Stimulated activated naive CD8-positive, alpha-beta T cell treated with anti-CD3 and anti-CD28 coated beads, Interleukin-15, Interleukin-2, amounts not matched to agents 100 ng/mL and 50 ng/mL, for 24 hours (primary cell): ENCODE results near the gene SEMA4G.

ENCODE experiments used
- H3K27ac Mint-ChIP-seq: one replicate; pipeline ENCODE4 v1.8.0; 2021; ENCODE audit warnings: mild to moderate bottlenecking, mixed read lengths
- H3K27me3 Mint-ChIP-seq: one replicate; pipeline ENCODE4 v1.8.0; 2021; ENCODE audit warnings: mixed read lengths
- H3K36me3 Mint-ChIP-seq: one replicate; pipeline ENCODE4 v1.8.0; 2021; ENCODE audit warnings: low read depth, mixed read lengths
- H3K4me1 Mint-ChIP-seq: one replicate; pipeline ENCODE4 v1.8.0; 2021; ENCODE audit warnings: low read depth, mixed read lengths
- H3K4me3 Mint-ChIP-seq: one replicate; pipeline ENCODE4 v1.8.0; 2021; ENCODE audit warnings: mild to moderate bottlenecking, mixed read lengths
- H3K9me3 Mint-ChIP-seq: one replicate; pipeline ENCODE4 v1.8.0; 2021; ENCODE audit warnings: mixed read lengths

The SEMA4G gene

DNA sequence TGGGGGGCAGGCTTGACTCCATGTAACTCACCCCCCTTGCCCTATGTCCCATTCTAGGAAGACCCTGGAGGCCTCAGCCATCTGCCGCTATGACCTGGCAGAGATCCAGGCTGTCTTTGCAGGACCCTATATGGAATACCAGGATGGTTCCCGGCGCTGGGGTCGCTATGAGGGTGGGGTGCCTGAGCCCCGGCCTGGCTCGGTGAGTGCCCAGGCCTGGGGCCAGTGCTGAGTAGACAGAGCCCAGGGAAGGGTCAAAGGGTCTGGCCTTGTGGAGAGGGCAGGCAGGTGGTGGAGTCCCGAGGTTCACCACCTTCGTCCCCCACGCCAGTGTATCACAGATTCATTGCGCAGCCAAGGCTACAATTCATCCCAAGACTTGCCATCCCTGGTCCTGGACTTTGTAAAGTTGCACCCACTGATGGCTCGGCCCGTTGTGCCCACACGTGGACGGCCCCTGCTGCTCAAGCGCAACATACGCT is 10.5 kb downstream of the SEMA4G start:
- Mint-ChIP-seq H3K9me3 (no peaks in the 10 kb centered on the region), H3K4me3 (no peak overlapping the region), H3K36me3 (peaks cover 21% of the 10 kb centered on the region), H3K27me3 (no peaks in the 10 kb centered on the region), H3K4me1 (no peaks in the 10 kb centered on the region), H3K27ac (no peak overlapping the region)

DNA sequence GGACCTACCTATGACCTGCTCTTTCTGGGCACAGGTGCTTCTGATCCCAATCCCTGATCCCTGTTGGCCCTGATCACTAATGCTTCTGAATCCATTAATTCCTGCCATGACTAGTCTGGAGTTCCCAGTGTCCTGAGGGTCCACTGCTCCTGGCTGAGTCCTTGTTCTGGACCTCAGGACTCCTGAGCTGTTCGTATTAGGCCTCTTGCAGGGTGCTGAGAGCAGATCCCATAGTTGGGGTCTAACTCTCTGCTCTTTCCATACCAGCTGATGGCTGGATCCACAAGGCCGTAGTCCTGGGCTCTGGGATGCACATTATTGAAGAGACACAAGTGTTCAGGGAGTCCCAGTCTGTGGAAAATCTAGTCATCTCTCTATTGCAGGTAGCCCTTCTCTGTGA is 11.0 kb downstream of the SEMA4G start:
- H3K4me1 Mint-ChIP-seq = no peaks in the 10 kb centered on the region

DNA sequence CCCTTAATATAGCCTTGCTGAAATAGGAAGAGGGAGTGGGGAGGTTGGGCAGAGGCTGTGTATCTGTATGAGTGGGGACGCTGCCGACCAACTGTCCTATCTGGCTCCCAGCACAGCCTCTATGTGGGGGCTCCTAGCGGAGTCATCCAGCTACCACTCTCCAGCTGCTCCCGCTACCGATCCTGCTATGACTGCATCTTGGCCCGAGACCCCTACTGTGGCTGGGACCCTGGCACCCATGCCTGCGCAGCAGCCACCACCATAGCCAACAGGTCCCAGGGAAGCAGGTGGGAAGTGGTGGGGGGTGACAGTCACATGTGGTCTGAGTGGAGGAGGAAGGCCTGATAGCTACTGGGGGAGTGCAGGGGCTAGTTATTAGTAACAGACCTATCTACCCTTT is 11.4 kb downstream of the SEMA4G start:
- Mint-ChIP-seq H3K9me3 (no peaks in the 10 kb centered on the region), H3K4me3 (no peak overlapping the region), H3K36me3 (peaks cover 24% of the 10 kb centered on the region), H3K4me1 (peaks cover 2% of the 10 kb centered on the region), H3K27me3 (no peaks in the 10 kb centered on the region), H3K27ac (no peak overlapping the region)

More for the DNA sequence above, 11.0 kb downstream of the SEMA4G start:
- Mint-ChIP-seq H3K4me3 (no peak overlapping the region), H3K27me3 (no peaks in the 10 kb centered on the region), H3K9me3 (no peaks in the 10 kb centered on the region), H3K27ac (no peak overlapping the region), H3K36me3 (peaks cover 21% of the 10 kb centered on the region)

DNA sequence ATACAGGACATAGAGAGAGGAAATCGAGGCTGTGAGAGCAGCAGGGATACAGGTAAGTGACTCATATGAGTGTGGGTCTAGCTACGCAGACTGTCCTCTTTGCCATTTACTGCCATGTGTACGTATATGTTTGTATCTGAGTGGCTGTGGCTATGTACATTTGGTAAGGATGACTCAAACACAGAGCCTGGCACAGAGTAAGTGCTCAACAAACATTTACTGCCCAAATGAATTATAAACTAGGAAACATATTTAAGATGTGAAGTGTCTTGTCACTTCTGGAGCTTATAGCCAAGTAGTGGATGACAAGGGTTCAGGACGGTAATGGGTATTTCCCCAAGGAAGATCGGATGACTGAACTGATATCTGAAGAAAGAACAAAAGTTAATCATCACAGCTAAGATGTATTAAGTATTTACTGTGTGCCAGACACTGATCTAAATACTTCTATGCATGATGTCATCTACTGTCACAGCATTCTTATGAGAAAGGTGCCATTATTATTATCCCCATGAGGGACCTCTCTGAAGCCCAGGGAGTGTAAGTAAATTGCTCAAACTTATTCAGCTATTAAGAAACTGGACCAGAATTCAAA is 12.0 kb downstream of the SEMA4G start:
- no peak overlapping the region for H3K4me3 Mint-ChIP-seq
- no peaks in the 10 kb centered on the region for H3K9me3 Mint-ChIP-seq
- H3K36me3 Mint-ChIP-seq = peaks cover 26% of the 10 kb centered on the region
- H3K27ac Mint-ChIP-seq = no peak overlapping the region
- H3K4me1 Mint-ChIP-seq = peaks cover 8% of the 10 kb centered on the region
- no peaks in the 10 kb centered on the region for H3K27me3 Mint-ChIP-seq

DNA sequence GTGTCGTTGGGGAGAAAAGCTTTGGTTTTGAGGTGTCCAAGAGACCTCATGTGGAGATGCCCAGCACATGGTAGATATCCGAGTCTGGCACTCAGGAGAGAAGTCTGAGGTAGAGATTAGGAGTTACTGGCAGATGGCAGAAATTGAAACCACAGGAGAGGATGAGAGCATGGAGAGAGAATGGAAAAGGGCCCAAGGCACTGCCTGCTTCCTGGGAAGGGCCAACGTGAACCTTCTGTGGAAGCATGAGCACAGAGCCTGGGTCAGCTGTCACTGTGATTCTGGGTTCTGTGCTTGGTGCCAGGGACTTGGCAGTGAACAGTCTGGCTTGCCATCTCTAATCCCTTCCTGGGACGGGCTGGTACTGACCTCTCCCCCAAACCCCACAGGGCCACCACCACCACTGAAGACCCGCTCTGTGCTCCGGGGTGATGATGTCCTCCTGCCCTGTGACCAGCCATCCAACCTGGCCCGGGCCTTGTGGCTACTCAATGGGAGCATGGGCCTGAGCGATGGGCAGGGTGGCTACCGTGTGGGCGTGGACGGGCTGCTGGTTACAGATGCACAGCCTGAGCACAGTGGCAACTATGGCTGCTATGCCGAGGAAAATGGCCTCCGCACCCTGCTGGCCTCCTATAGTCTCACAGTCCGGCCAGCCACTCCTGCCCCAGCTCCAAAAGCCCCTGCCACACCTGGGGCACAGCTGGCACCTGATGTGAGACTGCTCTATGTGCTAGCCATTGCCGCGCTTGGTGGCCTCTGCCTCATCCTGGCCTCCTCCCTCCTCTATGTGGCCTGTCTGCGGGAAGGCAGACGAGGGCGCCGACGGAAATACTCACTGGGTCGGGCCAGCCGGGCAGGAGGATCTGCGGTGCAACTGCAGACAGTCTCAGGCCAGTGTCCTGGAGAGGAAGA is 13.9 kb downstream of the SEMA4G start:
- Mint-ChIP-seq H3K4me1 (peaks cover 19% of the 10 kb centered on the region), H3K4me3 (no peak overlapping the region), H3K27me3 (no peaks in the 10 kb centered on the region), H3K36me3 (peaks cover 37% of the 10 kb centered on the region), H3K9me3 (no peaks in the 10 kb centered on the region), H3K27ac (no peak overlapping the region)

DNA sequence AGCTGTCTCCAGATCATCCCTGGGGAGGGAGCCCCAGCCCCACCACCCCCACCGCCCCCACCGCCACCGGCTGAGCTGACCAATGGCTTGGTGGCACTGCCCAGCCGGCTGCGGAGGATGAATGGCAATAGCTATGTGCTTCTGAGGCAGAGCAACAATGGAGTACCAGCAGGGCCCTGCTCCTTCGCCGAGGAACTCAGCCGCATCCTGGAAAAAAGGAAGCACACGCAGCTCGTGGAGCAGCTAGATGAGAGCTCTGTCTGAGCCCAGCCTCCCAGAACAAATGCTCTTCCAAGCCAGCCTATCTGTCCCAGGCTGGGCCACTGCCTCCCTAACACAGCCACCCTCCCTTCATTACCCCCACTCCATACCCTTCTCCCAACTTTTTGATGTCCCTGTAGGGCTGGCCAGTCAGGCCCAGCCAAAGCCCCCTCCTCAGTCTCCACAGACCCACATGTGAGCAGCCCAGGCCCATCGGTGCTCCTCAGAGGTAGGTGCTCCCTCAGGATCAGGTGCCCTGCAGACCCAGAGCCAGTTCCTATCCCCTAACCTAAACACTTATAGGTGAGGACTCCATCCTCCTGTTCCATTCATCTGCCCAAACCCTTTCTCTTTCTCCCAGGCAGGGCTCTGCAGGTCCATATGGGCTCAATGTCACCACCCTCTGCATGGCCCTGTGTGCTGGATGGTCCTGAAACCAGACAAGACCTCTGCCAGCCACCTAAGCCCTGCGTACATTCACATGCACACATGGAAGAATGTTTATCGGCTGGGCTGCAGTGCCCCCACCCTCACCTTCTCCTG is 14.8 kb downstream of the SEMA4G start:
- H3K27me3 Mint-ChIP-seq = no peaks in the 10 kb centered on the region
- no peaks in the 10 kb centered on the region for H3K9me3 Mint-ChIP-seq
- peaks cover 28% of the 10 kb centered on the region for H3K4me1 Mint-ChIP-seq
- no peak overlapping the region for H3K27ac Mint-ChIP-seq
- H3K36me3 Mint-ChIP-seq = peaks cover 35% of the 10 kb centered on the region
- H3K4me3 Mint-ChIP-seq = no peak overlapping the region

DNA sequence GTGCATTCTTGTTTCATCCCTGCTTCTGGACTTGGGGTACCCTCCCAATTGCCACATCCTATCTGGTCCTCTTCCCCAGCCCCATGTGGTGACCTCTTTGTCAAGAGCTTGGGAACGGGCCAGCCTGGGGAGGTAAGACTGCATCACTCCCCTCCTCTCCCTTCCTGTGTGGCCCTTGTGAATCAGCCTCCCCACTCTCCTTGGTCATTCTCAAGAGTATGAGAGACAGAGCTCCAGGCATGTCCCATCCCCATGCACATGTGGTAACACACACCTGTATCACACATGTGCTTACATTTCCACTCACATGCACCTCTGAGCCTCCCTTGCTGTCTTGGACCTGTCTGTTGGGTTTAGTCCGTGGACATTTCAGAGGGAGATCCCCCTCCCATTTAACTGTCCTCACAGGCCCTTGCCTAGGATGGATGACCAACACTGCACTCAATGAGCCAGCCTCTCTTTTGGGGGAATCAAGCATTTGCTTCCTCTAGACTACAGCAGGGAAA is 15.4 kb downstream of the SEMA4G start:
- Mint-ChIP-seq H3K36me3 (peaks cover 40% of the 10 kb centered on the region), H3K4me1 (peaks cover 35% of the 10 kb centered on the region), H3K27ac (no peak overlapping the region), H3K4me3 (no peak overlapping the region), H3K9me3 (no peaks in the 10 kb centered on the region), H3K27me3 (no peaks in the 10 kb centered on the region)

DNA sequence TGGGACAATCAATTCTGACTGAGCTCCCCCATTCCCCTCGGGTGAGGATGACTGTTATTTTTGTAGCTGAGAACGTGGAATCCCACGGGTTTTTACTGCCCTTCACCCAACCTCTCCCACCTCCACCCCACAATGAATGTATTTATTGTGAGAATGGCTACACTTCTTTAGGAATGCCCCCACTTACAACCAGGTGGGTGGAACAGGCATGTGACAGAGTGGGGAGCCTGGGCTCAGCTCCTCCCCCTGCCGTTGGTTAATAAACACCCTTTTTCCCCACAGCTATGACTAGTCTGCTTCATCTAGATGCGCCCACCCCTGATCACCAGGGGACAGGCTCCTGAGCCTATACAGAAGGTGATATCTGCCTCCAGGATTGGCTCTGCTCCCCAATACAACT is 16.0 kb downstream of the SEMA4G start:
- no peak overlapping the region for H3K4me3 Mint-ChIP-seq

DNA sequence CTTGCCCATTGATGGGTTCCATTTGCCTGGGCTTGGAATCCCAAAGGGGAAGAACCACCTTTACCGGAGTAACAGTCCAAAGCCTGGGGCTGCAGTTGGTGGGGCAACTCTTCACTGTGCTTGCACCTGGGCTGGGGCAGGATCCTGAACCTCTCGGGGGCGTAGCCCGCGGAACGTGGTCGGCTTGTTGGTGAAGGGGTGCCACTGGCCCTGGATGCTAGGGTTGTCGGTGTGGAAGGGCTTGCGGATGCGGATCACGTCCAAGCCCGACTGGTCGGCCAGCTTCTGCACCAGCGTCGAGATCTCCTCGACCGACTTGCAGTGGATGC is 17.3 kb downstream of the SEMA4G start:
- peak overlapping the region; percentile 99 for H3K27ac Mint-ChIP-seq
- peaks cover 50% of the 10 kb centered on the region for H3K36me3 Mint-ChIP-seq
- peak overlapping the region; percentile 98 for H3K4me3 Mint-ChIP-seq
- no peaks in the 10 kb centered on the region for H3K27me3 Mint-ChIP-seq
- peaks cover 47% of the 10 kb centered on the region for H3K4me1 Mint-ChIP-seq
- no peaks in the 10 kb centered on the region for H3K9me3 Mint-ChIP-seq

More for the DNA sequence above, 16.0 kb downstream of the SEMA4G start:
- Mint-ChIP-seq H3K4me1 (peaks cover 37% of the 10 kb centered on the region), H3K27ac (no peak overlapping the region), H3K9me3 (no peaks in the 10 kb centered on the region), H3K36me3 (peaks cover 43% of the 10 kb centered on the region), H3K27me3 (no peaks in the 10 kb centered on the region)

DNA sequence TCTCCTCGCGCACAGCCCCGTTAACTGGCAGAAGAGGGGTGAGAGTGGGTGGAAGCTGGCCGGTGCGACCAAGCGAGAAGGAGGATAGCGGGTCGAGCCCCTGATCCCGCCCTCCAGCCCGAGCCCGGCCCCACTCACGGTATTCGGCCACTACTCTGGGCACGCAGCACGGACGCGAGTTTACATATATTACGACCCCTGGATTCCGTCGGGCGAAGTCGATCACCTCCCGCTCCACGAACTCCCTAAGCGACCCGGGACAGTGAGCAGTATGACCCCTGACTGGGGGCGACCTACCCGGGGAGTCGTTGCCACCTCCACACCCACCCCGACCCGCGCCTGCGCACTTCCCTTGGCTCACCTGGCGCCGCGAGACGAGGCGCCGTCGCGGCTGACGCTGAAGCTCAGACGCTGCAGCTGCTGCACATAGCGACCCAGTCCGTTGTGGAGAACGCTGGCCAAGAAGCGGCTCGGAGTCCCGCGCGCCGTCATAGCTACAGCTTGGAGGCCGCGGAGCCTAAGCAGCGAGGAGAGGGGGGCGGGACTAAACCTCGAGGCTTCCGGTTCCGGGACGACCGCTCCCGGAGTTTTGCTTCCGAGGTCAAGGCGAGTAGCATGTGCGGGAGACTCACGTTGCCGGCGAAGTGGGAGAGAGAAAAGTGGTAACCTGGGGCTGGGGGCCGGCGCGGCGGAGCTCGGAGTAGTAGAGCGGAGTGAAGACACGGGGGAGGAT is 17.8 kb downstream of the SEMA4G start, which contains the start of the genes MRPL43 and TWNK:
MRPL43 (minus strand) TSS at position 546 of the 733 bp plus-strand sequence; CDS start at position 492, 54 bp downstream.
TWNK (plus strand) TSS at position 592 of the 733 bp plus-strand sequence. CDS start 668 bp downstream, outside the sequence.
- H3K4me3 Mint-ChIP-seq = peak within 1 kb of the TSS; percentile 98
- peaks cover 47% of the 10 kb centered on the region for H3K4me1 Mint-ChIP-seq
- H3K36me3 Mint-ChIP-seq = peaks cover 47% of the 10 kb centered on the region
- no peaks in the 10 kb centered on the region for H3K9me3 Mint-ChIP-seq
- H3K27me3 Mint-ChIP-seq = no peaks in the 10 kb centered on the region
- peak within 1 kb of the TSS; percentile 99 for H3K27ac Mint-ChIP-seq

DNA sequence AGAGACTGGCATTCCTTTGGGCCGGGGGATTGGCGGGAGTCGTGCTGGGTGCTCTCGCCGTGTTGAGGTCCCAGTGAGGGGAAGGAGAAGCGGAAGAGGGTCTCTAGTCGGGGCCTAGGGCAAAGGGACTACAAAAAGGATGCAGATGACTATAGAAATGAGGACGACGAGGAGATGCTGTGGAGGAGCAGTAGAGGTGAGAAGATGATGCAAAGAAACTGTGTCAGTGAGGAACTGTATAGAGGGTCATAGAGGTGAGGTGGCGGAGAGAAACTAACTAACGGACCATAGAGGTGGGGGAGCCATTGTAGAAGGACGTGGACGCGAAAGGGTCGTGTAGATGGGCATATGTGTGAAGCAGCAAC is 18.4 kb downstream of the SEMA4G start:
- Mint-ChIP-seq H3K9me3 (no peaks in the 10 kb centered on the region), H3K36me3 (peaks cover 46% of the 10 kb centered on the region), H3K4me1 (peaks cover 47% of the 10 kb centered on the region), H3K4me3 (peak overlapping the region; percentile 98), H3K27ac (peak overlapping the region; percentile 99), H3K27me3 (no peaks in the 10 kb centered on the region)

DNA sequence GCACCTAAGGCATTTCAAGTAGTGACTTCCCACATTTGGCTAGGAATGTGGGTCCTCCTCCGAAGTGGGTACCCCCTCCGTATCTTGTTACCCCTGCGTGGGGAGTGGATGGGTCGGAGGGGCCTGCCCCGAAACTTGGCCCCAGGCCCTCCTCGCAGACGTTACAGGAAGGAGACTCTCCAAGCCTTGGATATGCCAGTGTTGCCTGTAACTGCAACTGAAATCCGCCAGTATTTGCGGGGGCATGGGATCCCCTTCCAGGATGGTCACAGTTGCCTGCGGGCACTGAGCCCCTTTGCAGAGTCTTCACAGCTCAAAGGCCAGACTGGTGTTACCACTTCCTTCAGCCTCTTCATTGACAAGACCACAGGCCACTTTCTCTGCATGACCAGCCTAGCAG is 18.9 kb downstream of the SEMA4G start:
- H3K4me1 Mint-ChIP-seq = peaks cover 47% of the 10 kb centered on the region
- no peaks in the 10 kb centered on the region for H3K9me3 Mint-ChIP-seq
- peak overlapping the region; percentile 98 for H3K4me3 Mint-ChIP-seq
- H3K36me3 Mint-ChIP-seq = peaks cover 42% of the 10 kb centered on the region
- peak overlapping the region; percentile 99 for H3K27ac Mint-ChIP-seq
- no peaks in the 10 kb centered on the region for H3K27me3 Mint-ChIP-seq

DNA sequence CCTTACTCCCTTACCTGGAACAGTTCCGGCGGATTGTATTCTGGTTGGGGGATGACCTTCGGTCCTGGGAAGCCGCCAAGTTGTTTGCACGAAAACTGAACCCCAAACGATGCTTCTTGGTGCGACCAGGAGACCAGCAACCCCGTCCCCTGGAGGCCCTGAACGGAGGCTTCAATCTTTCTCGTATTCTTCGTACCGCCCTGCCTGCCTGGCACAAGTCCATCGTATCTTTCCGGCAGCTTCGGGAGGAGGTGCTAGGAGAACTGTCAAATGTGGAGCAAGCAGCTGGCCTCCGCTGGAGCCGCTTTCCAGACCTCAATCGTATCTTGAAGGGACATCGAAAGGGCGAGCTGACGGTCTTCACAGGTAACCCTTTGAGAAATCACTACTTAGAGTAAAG is 19.8 kb downstream of the SEMA4G start:
- Mint-ChIP-seq H3K4me1 (peaks cover 47% of the 10 kb centered on the region), H3K27me3 (no peaks in the 10 kb centered on the region), H3K9me3 (no peaks in the 10 kb centered on the region), H3K4me3 (peak overlapping the region; percentile 98), H3K27ac (peak overlapping the region; percentile 55), H3K36me3 (peaks cover 47% of the 10 kb centered on the region)
